GM19239 (cell line): ENCODE results near the gene RBPJ.

Experiments
- DNase-seq: peaks from one replicate; pipeline ENCODE4 v3.0.0; 2011; ENCODE audit warnings: low spot score; ENCODE audit not compliant: insufficient read length
- FAIRE-seq: peaks from 2 replicates; lab custom pipeline; 2011; peaks lifted over from hg19 to GRCh38; lab: Jason Lieb, UNC

RBPJ gene

GRCh38 chr4:26410385-26411293, 89.8 kb downstream of the RBPJ start:
- DNase-seq (no peak), FAIRE-seq (peak; percentile 93)

DNA sequence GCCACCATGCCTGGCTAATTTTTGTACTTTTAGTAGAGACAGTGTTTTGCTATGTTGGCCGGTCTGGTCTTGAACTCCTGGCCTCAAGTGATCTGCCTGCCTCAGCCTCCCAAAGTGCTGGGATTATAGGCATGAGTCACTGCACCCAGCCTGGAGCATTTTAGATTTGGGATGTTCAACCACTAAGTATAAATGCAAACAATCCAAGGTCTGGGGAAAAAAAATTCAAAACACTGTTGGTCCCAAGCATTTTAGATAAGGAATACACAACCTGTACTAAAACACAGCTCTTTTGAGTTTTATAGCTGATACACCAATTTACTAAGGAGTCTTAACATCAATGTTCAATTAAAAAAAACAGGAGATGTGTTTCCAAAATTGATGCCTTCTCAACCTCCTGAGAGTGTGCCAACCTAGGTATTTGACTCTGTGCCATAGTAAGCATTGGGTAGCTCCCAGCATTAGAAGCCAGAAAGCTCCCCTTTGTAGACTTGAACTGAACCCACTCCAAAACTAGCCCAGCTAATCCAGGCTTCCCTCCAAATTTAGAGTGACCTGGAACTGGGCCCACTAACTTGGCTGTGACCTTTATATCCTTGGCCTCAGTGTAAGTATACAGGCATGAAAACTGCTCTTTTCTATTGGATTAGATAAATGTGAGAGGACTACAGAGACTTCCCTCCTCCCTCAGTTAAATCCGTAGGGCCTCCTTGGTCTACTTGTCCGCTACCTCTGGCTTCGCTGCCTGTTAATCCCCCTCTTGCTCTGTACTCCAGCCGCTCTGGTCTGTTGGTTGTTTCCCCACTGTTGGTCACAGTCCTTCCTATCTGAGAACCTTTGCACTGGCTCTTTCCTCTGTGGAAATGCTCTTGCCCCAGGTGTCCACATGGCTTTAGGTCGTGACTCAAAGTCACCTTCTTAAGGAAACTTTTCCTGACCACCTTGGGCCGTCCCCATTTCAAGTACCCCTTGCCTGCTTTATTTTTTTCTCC, 91.9 kb downstream of the RBPJ start:
- DNase-seq: no peak
- FAIRE-seq: no peak

GRCh38 chr4:26413582-26413981, 92.8 kb downstream of the RBPJ start:
- DNase-seq (no peak), FAIRE-seq (no peak)

DNA sequence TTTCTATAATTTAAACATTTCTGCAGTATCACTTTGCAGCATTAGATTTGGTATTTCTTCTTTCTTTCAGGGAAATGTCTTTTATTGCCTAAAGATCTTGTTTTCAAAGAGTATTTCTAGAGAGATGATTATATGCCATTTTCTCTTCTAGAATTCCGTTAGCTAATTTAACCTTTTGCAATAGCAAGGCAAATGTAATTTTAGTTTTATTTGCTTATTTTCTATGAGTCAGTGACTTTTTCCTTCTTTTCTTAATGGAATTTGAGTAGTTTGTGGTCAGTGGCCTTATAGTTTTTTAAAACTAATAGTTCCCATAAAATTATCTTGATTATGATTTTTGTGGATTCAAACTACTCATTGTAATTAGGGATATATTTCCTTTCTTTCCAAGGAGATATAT, 97.3 kb downstream of the RBPJ start:
- DNase-seq: no peak
- no peak for FAIRE-seq

DNA sequence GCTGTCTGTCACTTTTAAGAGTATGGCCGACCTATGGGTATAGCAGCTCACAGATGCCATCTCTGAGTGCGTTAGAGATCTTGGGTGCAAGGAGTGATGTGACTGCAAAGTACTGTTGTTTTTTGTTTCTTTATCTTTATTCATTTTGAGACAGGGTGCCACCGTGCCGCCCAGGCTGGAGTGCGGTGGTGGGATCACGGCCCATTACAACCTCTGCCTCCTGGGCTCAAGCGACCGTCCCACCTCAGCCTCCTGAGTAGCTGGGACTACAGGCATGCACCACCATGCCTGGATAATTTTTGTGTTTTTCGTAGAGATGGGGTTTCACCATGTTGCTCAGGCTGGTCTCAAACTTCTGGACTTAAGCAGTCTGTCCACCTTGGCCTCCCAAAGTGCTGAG, 98.0 kb downstream of the RBPJ start:
- FAIRE-seq (no peak), DNase-seq (no peak)

DNA sequence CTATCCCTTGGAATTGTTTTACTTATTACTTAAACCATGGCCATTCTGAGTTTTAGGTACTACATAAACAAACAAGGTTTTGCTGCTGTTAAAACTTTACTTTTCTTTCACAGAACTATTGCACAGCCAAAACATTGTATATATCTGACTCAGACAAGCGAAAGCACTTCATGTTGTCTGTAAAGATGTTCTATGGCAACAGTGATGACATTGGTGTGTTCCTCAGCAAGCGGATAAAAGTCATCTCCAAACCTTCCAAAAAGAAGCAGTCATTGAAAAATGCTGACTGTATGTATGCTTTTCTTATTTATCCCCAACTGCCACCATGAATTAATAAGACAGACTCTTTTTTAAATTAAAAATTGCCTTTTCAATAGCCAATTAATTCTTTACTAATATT, 99.6 kb downstream of the RBPJ start:
- DNase-seq (no peak), FAIRE-seq (no peak)

DNA sequence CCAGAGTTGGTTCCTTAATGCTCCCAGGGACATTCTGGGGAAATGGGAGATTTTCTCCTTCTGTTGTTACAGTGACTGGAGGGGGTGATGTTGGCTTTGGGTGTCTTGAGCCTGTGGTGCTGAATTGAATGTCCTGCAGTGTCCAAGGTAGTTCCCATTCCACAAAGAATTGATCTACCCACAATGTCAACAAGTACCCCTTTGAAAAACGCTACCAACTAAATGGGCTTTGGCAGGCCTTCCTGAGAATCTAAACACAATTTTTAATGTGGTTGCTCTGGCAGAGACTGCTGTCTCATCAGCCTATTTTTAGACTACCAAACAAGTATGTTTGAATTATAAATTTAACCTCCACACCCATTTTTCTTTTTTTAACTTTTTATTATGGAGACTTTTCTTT, 100.1 kb downstream of the RBPJ start:
- DNase-seq (no peak), FAIRE-seq (no peak)

DNA sequence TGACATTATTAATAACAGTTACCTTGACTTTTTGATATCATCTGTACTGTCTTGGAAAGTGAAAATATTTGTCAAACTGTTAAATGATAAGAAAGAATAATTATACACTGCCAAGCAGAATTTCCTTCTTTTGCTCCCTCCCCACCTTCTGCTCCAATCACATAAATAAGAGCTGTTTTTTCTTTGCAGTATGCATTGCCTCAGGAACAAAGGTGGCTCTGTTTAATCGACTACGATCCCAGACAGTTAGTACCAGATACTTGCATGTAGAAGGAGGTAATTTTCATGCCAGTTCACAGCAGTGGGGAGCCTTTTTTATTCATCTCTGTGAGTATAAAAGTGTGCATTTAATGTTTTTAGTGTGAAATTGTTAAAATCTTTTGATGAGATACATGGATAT, 103.3 kb downstream of the RBPJ start:
- DNase-seq: no peak

GRCh38 chr4:26424838-26425237, 104.0 kb downstream of the RBPJ start:
- FAIRE-seq (no peak), DNase-seq (no peak)

More for the DNA sequence above, 103.3 kb downstream of the RBPJ start:
- peak; percentile 61 for FAIRE-seq

GRCh38 chr4:26425953-26426352, 105.1 kb downstream of the RBPJ start:
- no peak for DNase-seq
- FAIRE-seq: no peak

DNA sequence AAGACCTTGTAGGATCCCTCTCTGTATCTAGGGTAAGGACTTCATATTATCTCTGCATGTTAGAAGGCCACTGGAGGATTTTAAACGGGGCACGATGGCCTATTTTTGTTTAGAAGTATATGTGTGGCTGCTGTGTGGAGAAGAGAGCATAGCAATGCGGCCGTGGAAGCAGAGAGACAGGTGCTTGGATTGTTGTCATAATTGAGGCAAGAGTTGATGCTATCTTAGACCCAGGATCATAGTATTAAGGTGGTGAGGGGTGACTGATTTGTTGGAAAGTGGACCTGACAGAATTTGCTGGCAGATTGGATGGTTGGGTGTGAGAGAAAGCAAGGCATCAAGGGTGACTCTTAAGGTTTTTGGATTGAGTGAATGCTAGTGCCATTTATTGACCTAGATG, 106.1 kb downstream of the RBPJ start:
- FAIRE-seq (no peak), DNase-seq (no peak)

- DNase-seq: no peak
Measured at GRCh38 chr4:26429910-26430309, 109.1 kb downstream of the RBPJ start.

DNA sequence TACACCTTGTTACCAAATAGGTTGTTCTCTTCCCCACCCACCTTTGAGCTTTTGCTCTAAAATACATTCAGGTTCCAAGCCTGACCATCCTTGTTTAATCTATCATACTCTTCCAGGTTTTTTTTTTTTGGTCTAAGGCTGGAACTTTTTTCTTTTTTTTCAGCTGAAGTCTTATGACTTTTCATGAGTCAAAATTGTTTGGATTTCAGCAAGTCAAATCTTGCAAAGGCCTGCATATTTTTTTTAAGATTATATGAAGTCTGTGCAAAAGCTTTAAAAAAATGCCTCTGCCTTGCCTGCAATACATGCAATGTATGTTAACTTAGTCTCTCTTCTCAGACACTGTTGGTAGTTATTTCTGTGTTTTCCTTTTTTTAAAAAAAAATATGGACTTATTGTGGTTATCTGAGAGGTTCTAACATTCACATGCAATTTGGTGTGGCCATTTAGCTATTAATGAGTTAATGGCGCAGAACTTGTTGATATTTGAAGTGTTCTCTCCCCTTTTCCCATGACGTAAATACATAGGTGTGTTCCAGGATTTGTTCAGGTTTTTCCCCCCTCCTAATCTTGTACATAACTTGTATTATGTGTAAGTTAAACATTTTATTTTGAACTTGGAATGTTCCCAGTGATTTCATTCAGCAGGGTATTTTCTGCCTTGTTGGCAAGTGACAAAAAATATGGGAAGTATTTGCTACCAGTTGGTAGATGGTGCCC, 110.8 kb downstream of the RBPJ start:
- no peak for DNase-seq
- FAIRE-seq: no peak

More at GRCh38 chr4:26429910-26430309, 109.1 kb downstream of the RBPJ start:
- no peak for FAIRE-seq

GRCh38 chr4:26432419-26432818, 111.6 kb downstream of the RBPJ start:
- no peak for FAIRE-seq
- DNase-seq: no peak

DNA sequence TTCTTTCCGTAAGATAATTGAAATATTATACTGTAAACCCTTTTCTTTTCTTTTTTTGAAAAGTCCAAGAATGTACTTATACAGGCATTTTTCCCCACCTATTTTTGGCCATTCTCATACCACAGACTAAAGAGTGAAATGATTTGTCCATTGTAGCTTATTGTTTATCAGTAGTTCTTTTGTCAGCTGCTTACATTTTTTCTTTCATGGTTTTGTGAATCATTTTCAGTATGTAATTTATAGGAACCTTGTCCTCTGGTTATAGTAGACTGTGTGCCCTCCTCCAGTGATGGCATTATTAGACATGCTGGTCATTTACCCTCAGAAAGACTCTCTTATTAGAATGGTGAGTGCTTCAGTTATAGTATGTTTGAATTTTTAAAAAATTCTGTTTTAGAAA, 112.7 kb downstream of the RBPJ start:
- FAIRE-seq: no peak
- DNase-seq: no peak

- DNase-seq (no peak), FAIRE-seq (no peak)
Measured at GRCh38 chr4:26434030-26434639, 113.3 kb downstream of the RBPJ start.

DNA sequence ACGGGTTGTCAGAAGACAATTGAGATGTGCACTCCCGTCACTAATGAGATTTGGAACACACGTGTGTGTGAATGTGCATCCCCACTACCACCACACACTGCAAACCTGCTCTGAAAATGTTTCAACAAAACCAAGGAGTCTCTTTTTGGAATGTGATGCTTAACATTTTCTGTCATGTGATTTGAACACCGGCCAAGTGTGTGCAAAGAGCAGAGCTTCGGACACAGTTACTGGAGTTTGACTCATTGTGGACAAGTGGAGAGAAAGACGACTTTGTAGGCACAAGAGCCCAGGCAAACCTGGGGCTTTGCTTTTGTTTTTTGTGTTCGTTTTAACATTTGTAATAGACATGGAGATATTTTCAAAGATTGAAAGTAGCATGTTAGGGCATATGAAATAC, 120.3 kb downstream of the RBPJ start:
- DNase-seq (no peak), FAIRE-seq (no peak)

GRCh38 chr4:26441771-26442170, 121.0 kb downstream of the RBPJ start:
- DNase-seq (no peak), FAIRE-seq (no peak)

DNA sequence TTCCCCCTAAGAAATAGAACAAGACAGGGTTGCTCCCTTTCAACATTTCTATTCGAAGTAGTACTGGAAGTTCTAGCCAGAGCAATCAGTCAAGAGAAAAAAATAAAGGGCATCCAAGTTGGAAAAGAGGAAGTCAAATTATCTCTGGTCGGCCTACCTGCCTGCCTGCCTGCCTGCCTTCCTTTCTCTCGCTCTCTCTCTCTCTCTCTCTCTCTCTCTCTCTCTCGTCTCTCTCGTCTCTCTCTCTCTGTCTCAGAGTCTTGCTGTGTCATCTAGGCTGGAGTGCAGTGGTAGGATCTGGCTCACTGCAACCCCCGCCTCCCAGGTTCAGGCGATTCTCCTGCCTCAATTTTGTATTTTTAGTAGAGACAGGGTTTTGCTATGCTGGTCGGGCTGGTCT, 126.6 kb downstream of the RBPJ start:
- DNase-seq: no peak
- no peak for FAIRE-seq

GRCh38 chr4:26450418-26450817, 129.6 kb downstream of the RBPJ start:
- FAIRE-seq (no peak), DNase-seq (no peak)
